GM18519 (cell line): ENCODE results near the gene UCHL5.
A peak's percentile ranks its signal among the peaks of the same experiment; 100 is the strongest.
"Not testable (repeated sequence)": the region's sequence is repeated elsewhere in the genome, so short reads cannot be mapped to it uniquely, and the experiment has no call there.

ENCODE experiments used
- ATAC-seq: cut with Tn5 transposase; IDR thresholded peaks from one replicate; pipeline ENCODE4 v1.9.1; 2021; ENCODE audit warnings: mild to moderate bottlenecking, moderate library complexity; ENCODE audit not compliant: unreplicated experiment, low FRiP score

The UCHL5 gene

DNA sequence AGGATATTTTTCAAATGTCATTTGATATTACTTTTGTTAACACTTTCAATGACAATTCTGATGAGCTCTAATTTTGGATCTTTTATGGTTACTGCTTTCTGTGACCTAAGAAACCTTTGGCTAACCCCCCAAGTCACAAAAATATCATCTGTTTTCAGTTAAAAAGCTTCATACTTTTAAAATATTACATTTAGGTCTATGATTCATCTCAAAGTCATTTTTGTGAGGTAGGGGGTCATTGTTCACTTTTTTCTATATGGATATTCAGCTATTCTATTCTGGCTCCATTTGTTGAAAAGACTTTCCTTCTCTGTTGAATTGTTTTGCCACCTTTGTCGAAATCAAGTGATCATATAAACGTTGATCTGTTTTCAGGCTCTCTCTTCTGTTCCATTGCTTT, 44.8 kb downstream of the UCHL5 start:
- ATAC-seq: no peak

DNA sequence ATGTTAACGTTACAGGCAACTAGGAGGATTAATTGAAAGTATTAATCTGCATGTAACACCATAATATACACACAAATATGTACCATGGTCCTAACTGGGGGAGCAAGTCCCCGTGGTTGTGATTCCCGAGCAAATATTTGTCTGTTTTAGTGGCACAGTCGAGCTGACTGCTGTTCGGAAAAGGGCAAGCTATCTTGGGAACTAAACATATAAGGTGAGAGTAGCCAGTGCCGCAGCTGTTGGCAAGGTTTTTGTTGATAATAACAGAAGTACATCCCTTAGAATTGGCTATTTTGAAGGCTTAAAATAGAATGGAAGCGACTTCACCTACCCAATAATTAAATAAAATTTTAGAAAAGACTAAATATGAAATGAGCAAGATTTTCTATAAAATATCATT, 45.5 kb downstream of the UCHL5 start:
- ATAC-seq: no peak

DNA sequence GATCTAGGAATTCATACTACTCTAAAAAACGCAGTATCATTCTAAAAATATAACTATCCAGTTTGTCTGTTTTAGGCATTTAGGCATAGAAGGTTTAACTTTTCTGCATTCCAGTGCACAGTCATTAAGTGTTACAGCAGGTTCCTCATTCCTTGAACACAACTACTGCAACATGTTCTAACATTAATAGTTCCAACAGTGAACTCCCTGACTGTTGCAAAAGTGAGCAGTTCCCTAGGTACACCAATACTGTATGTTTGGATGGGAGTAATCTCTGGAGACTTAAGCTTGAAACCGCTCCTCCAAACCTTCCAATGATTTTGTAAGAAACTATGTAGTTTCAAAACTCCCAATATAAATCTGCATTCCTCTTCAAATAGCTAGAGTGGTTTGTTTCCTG, 46.2 kb downstream of the UCHL5 start:
- ATAC-seq: no peak

DNA sequence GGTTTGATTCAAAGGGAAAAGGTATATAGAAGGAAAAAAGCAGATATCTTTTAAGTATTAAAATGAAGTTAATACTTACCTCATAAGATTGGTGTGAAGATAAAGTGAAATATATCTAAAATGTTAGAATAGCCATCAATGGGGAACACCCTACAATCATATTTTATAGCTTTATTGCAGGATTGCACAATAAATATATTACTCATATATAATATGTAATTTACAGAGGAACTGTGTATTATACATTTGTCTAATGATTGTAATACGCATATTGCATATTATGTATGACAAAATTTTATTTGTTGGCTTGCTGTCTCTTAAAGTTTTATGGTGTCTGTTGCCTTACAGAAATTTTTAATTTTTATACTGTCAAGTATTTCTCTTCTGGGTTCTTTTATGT, 47.8 kb downstream of the UCHL5 start:
- no peak for ATAC-seq

DNA sequence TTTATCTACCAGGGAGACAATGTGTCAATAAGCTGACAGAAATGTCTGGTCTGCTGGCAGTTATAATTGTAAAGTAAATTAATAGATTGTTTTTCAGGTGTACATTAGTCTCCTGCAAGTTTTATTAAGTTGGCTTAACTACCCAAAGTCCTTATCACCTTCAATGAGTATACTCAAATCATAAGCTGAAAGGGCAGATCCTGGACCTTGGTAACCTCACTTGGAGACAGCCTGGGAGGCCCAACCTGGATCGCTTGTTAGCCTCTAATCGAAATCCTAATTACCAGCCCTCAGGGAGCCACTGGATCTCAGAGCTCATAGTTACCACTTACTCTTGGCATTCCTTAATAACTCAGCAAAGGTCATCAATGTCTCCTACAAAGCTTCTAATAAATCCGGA, 49.7 kb downstream of the UCHL5 start:
- ATAC-seq: no peak

DNA sequence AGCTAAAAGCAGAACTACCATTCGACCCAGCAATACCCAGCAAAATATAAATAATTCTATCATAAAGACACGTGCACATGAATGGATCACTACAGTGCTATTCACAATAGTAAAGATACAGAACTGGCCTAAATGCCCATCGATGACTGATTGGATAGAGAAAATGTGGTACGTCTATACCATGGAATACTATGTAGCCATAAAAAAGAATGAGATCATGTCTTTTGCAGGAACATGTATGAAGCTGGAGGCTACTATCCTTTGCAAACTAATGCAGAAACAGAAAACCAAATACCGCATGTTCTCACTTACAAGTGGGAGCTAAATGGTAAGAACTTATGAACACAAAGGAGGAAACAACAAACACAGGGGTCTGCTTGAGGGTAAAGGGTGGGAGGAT, 53.4 kb downstream of the UCHL5 start:
- no peak for ATAC-seq

DNA sequence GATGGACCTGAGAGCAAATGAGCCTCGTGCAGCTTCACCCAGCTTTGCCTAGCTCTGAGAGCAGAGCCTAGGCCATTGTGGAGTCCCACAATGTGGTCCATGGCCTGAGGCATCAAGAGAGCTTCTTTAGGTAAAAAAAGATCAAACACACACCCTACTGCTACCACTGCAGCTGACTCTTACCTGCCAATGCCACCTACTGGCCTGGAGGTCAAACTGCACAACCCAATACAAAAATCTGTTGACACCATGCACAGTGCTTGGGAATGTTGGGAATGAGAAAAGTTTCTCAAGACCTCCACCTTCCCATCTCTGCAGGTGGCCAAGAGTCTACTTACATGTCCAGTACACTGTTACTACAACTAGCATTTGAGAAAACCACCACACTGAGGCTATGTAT, 60.6 kb downstream of the UCHL5 start:
- no peak for ATAC-seq

DNA sequence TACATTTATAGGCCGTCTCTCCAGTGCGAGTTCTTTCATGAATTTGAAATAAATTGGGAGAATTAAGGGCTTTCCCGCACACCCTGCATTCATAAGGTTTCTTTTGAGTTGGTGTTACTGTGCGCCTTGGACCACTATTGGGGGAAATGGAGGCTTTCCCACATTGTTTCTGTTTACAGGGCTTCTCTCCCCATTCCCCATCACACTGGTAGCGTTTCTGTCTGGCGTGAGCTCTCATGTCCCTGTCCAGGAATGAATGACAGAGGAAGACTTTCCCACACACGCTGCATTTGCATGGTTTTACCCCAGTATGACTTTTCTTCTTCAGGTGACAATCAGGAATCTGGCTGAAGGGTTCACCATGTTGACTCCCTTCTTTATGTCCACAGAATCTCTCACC, 65.0 kb downstream of the UCHL5 start:
- ATAC-seq: no peak

DNA sequence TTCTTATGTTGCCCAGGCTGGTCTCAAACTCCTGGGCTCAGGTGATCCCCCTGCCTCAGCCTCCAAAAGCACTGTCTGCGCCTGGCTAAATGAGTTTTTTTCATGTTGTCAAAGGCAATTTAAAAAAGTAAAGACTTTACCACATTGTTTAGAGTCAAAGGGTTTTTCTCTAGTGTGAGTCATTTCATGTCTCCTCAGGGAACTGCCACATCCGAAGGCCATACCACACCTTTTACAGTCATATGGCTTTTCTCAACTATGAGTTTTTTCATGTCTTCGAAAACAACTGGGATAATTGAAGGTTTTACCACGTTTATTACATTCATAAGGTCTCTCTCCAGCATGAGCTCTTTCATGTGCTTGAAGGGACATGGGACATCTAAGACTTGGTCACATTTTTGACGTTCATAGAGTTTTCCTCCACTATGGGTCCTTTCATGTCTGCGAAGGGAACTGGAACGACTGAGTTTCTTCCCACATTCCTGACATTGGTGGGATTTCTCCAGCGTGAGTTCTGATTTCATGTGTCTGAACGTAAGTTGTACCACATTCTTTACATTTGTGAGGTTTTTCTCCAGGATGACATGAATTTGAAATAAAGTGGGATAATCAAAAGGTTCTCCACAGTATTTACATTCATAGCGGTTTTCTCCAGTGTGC, 65.6 kb downstream of the UCHL5 start:
- no peak for ATAC-seq

DNA sequence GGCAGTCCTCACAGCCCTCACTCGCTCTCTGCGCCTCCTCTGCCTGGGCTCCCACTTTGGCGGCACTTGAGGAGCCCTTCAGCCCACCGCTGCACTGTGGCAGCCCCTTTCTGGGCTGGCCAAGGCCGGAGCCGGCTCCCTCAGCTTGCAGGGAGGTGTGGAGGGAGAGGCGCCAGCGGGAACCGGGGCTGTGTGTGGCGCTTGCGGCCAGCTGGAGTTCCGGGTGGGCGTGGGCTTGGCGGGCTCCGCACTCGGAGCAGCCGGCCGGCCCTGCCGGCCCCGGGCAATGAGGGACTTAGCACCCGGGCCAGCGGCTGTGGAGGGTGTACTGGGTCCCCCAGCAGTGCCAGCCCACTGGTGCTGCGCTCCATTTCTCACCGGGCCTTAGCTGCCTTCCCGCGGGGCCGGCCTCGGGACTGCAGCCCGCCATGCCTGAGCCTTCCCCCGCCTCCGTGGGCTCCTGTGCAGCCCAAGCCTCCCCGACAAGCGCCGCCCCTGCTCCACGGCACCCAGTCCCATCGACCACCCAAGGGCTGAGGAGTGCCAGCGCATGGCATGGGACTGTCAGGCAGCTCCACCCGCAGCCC, 72.3 kb downstream of the UCHL5 start:
- not testable (repeated sequence) for ATAC-seq

DNA sequence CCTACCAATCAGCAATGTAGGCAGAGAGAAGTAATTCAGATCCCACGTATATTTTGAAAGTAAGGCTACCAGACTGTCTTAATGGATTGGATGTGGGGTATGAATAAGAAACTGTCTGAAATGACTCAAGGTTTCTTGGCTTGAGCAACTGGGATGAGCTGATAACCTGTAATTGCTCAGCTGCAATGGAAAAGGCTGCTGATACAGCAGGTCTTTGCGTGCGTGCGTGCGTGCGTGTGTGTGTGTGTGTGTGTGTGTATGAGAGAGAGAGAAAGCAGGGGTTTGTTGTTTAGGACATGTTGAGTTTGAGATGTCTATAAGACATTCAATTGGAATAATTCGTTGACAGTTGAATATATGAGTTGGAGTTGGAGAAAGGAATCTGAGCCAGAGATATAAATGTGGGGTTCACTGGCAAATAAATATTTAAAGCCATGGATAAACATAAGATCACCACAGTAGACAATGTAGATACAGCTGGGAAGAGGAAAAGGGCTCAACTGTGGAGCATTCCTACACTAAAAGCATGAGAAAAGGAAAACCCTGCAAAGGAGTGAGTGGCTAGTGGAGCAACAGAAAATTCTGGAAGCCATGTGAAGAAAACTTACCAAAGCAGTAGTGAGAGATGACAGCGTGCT, 72.9 kb downstream of the UCHL5 start:
- no peak for ATAC-seq

DNA sequence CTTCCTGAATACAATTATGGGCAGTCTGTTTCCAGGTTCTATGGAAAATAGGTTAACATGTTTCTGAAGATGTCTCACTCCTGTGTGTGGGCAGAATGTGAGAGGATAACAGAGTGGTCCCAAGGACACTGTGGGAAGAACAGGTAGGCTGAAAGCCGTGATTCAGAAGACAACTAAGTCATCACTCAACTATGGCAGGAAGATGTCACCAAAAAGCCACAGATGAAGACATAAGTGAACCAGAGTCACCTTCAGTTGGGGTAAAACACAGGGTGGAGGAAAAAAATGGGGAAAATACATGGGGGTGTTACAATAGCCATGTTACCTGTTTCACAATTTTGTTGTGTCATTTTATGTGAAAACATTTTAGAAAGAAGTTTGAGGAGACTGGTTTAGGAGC, 75.1 kb downstream of the UCHL5 start:
- ATAC-seq: no peak

DNA sequence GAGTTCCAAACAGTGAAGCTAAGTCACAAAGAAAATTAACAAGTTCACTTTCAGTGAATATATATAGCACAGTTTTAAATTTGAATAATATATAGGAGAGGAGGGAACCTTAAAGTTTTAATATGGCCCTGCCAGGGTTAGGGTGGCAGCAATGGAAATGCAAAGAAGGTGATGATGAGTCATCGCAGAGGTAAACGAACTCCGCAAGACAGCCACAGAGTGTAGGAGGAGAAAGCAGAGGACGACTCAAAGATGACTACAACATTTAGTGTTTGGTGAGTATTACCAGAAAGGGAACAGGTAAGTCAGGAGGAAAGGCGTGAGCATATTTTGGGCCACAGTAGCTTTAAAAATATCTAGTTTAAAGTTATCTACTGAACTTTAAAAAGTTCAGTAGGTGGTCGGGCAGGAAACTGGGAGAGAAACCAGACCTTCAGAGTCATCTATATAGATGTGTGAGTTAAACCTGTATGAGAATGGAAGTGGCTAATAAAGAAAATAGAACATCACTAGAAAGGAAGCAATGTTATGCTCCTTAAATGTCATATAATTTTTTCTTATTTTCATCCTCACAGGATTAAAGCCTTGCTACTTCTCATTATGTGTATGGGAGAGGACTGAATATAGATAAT, 75.7 kb downstream of the UCHL5 start:
- ATAC-seq: peak; percentile 82

DNA sequence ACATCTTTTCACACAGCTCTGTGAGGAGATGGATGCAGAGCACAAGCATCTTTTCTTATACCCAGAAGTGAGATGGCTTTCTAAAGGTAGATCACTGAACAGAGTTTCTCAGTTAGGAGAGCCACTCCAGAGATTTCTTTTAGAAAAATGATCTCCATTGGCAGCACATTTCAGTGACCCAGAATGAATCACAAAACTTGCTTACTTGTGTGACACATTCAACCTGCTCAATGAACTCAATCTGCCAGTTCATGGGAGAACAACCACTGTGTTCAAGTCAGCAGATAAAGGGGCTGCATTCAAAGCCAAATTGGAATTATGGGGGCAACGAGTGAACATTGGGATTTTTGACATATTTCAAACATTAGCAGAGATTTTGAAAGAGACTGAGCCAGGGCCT, 78.3 kb downstream of the UCHL5 start:
- no peak for ATAC-seq

DNA sequence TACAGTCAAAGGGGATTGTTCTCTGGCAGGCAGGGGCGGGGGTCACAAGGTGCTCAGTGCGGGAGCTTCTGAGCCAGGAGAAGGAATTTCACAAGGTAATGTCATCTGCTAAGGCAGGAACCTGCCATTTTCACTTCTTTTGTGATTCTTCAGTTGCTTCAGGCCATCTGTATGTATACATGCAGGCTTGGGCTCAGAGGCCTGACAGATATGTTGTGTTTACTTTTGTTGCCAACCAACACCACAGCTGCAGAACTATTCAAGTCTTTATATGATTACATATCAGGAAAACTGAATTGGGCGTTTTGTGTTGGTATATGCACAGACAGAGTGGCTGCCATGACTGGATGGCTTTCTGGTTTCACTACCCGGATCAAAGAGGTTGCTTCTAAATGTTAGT, 78.8 kb downstream of the UCHL5 start:
- not testable (repeated sequence) for ATAC-seq

DNA sequence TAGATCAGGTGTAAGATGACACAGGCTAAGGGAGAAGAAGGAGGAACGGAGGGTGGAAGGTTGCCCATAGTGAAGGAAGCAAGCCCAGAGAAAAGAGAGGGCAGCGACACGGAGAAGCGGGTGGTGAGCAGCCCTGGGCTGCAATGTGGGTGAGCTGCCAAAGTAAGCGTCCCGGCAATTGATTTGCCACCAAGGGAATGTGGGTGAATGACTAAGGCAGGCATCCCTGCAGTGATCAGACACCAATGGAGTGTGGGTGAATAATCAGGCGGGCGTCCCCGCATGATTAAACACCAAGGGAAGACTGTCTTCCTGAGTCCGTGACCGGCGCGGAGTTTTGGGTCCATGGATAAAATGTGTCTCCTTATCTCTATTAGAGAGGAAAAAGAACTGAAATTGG, 79.6 kb downstream of the UCHL5 start:
- no peak for ATAC-seq

DNA sequence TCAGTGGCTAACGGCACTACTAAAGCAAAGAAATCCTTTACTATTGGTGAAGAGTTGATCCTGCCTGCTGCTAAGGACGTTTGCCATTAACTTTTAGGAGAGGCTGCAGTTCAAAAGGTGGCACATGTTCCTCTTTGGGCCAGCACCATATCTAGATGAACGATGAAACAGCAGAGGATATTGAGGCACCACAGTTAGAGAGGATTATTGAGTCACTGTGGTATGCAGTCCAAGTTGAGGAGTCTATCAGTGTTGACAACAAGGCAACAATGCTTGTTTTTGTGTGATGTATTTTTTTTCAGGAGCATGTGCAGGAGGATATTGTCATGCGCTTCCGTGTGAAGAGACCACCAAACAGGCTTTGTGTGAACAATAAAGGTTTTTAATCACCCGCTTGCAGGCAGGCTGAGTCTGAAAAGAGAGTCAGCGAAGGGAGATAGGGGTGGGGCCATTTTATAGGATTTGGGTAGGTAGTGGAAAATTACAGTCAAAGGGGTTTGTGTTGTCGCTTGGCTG, 80.9 kb downstream of the UCHL5 start:
- ATAC-seq: no peak

DNA sequence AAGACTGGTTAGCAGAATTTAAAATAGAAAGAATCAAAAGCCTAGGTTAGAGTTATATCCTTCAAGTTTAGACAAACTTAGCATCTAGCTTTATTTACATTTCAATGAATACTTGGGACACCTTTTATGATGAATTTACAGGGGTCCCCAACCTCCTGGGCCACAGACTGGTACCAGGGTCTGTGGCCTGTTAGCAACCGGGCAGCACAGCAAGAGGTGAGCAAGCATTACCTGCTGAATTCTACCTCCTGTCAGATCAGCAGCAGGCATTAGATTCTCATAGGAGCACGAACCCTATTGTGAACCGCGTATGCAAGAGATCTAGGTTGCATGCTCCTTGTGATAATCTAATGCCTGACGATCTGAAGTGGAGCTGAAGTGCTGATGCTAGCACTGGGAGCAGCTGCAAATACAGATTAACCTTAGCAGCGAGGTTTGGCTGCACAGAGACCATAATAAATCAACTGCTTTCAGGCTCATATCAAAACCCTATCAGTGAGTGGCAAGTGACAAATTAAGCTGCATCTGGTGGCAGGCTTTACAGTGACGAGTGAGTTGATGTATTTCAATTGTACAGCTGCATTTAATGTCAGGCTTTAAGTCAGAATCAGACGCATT, 82.0 kb downstream of the UCHL5 start:
- no peak for ATAC-seq

DNA sequence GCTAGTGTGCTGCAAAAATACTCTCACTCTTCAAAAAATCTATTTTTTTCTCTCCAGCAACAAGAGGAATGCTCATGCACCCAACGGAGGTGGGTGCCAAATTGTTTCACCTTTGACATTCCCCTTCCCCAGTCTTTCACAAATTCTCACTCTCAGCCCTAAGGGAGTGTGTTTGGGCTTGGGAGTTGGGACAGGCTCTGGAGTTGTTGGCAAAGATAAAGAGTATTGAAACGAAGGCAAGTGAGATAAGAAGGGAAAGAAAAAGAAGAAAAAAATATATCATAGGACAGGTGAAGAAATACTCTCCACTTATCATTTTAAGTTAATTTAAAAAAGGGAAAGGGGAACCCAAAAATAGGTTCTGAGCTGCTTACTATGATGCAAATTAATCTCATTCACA, 82.6 kb downstream of the UCHL5 start:
- no peak for ATAC-seq

DNA sequence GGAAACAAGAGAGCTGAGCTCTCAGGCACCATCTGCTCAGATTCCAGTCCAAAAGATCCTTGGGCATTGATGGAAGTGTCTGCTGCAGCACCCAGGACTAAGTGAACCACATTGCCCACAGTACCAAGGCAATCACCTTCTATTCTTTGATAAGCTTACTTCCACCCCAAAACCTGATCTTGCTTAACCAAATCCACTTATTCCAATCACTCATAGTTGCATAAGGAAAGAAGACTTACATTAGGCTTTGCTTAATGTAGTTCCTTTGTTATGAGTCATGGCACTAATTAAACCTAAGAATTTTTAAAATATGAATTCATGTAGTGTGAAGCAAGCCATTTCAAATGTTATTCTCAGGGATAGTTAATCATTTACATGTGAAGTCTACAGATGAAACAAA, 84.5 kb downstream of the UCHL5 start:
- no peak for ATAC-seq

DNA sequence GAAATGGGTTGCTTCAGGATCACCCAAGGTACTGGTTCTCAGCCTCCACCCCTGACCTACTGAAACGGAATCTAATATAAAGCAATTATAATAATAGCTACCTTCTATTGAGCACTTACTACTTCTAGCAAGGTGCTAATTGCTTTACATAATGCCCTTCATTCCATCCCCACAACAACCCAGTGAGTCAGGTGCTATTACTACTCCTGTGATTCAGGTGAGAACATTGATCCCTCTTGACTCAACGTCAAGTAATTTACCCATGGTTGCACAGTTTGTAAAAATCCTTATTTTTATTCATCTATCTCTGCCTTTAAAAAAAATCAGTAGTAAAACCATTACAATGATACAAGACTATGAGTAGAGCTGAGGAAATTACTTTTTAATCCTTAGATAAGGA, 85.2 kb downstream of the UCHL5 start:
- no peak for ATAC-seq
